ENCODE data around the gene SYNPO2.

- TF ChIP-seq EZH2 (IDR thresholded peaks at IDR 0.05) = no peak
- TF ChIP-seq EZH2phosphoT487 (IDR thresholded peaks at IDR 0.05) = no peak
- TF ChIP-seq CTCF (IDR thresholded peaks at IDR 0.05) = no peak
Observed at GRCh38 chr4:119057417-119057816, 168.8 kb downstream of the SYNPO2 start.
